ENCODE results near the gene TMEM72.

Gene TMEM72

GRCh38 chr10:44971935-44972757 lies 61.0 kb downstream of the TMEM72 start:
- TF ChIP-seq EZH2phosphoT487 (IDR thresholded peaks at IDR 0.05; ENCODE audit: borderline replicate concordance) (no peak), CTCF (conservative IDR thresholded peaks at IDR 0.05; ENCODE audit: low read length) (no peak)
- no peaks in the 10 kb centered on the region for H3F3A ChIP-seq (ENCODE audit: low read depth)
- H3K27me3 ChIP-seq (ENCODE audit: insufficient read depth, low read length, poor library complexity, severe bottlenecking): no peaks in the 10 kb centered on the region
- H3K36me3 ChIP-seq (ENCODE audit: insufficient read depth, low read length): no peaks in the 10 kb centered on the region
- no peaks in the 10 kb centered on the region for H3K9me3 ChIP-seq (ENCODE audit: insufficient read depth, low read depth, low read length)
- H2AFZ ChIP-seq (ENCODE audit: low read length): no peak overlapping the region
- no peak overlapping the region for H3K4me2 ChIP-seq (ENCODE audit: low read depth, low read length, poor library complexity, severe bottlenecking)
- no peaks in the 10 kb centered on the region for H3K79me2 ChIP-seq (ENCODE audit: insufficient read depth, low read length)
- no peaks in the 10 kb centered on the region for H4K20me1 ChIP-seq (ENCODE audit: insufficient read depth, low read length, poor library complexity, severe bottlenecking)
- no peak overlapping the region for H3K4me3 ChIP-seq (ENCODE audit: low read length, poor library complexity, severe bottlenecking)
- no peak overlapping the region for H3K9ac ChIP-seq (ENCODE audit: low read depth, low read length, poor library complexity, severe bottlenecking)
- no peaks in the 10 kb centered on the region for H3K9me2 ChIP-seq (replicated peaks; ENCODE audit: low read depth, low read length)
- peaks cover 49% of the 10 kb centered on the region for H3K4me1 ChIP-seq (ENCODE audit: insufficient read depth, low read length, poor library complexity, severe bottlenecking)

- Histone ChIP-seq H3K9ac (ENCODE audit: low read depth, low read length, poor library complexity, severe bottlenecking) (peak overlapping the region; percentile 85), H2AFZ (ENCODE audit: low read length) (no peak overlapping the region), H3K4me2 (ENCODE audit: low read depth, low read length, poor library complexity, severe bottlenecking) (no peak overlapping the region), H3K79me2 (ENCODE audit: insufficient read depth, low read length) (no peaks in the 10 kb centered on the region), H3K4me3 (ENCODE audit: low read length, poor library complexity, severe bottlenecking) (no peak overlapping the region), H3K36me3 (ENCODE audit: insufficient read depth, low read length) (no peaks in the 10 kb centered on the region), H3F3A (ENCODE audit: low read depth) (no peaks in the 10 kb centered on the region), H3K27me3 (ENCODE audit: insufficient read depth, low read length, poor library complexity, severe bottlenecking) (no peaks in the 10 kb centered on the region), H3K9me2 (replicated peaks; ENCODE audit: low read depth, low read length) (no peaks in the 10 kb centered on the region), H3K4me1 (ENCODE audit: insufficient read depth, low read length, poor library complexity, severe bottlenecking) (peaks cover 42% of the 10 kb centered on the region), H3K9me3 (ENCODE audit: insufficient read depth, low read depth, low read length) (no peaks in the 10 kb centered on the region), H4K20me1 (ENCODE audit: insufficient read depth, low read length, poor library complexity, severe bottlenecking) (no peaks in the 10 kb centered on the region)
- no peak for TF ChIP-seq CTCF (conservative IDR thresholded peaks at IDR 0.05; ENCODE audit: low read length)
- no peak for TF ChIP-seq EZH2phosphoT487 (IDR thresholded peaks at IDR 0.05; ENCODE audit: borderline replicate concordance)
Measured at GRCh38 chr10:44972874-44973306, 61.8 kb downstream of the TMEM72 start.

- Histone ChIP-seq H3K9me2 (replicated peaks; ENCODE audit: low read depth, low read length) (no peaks in the 10 kb centered on the region), H4K20me1 (ENCODE audit: insufficient read depth, low read length, poor library complexity, severe bottlenecking) (no peaks in the 10 kb centered on the region), H3K36me3 (ENCODE audit: insufficient read depth, low read length) (no peaks in the 10 kb centered on the region), H3K9me3 (ENCODE audit: insufficient read depth, low read depth, low read length) (no peaks in the 10 kb centered on the region), H3F3A (ENCODE audit: low read depth) (no peaks in the 10 kb centered on the region), H3K4me2 (ENCODE audit: low read depth, low read length, poor library complexity, severe bottlenecking) (peak overlapping the region; percentile 79), H3K9ac (ENCODE audit: low read depth, low read length, poor library complexity, severe bottlenecking) (peak overlapping the region; percentile 85), H3K4me3 (ENCODE audit: low read length, poor library complexity, severe bottlenecking) (peak overlapping the region; percentile 72), H3K27me3 (ENCODE audit: insufficient read depth, low read length, poor library complexity, severe bottlenecking) (no peaks in the 10 kb centered on the region), H3K79me2 (ENCODE audit: insufficient read depth, low read length) (no peaks in the 10 kb centered on the region), H2AFZ (ENCODE audit: low read length) (no peak overlapping the region), H3K4me1 (ENCODE audit: insufficient read depth, low read length, poor library complexity, severe bottlenecking) (peaks cover 40% of the 10 kb centered on the region)
- no peak for TF ChIP-seq CTCF (conservative IDR thresholded peaks at IDR 0.05; ENCODE audit: low read length)
Measured at GRCh38 chr10:44973323-44974081, 62.4 kb downstream of the TMEM72 start.
